Endothelial cell (in vitro differentiated cells): ENCODE measurements around the gene HTR3B. TPM values are rescaled to one million over a fixed set of nuclear protein-coding genes. Genes with fewer than 3 reads are reported as not detected.
"Not testable (repeated sequence)": the region's sequence is repeated elsewhere in the genome, so short reads cannot be mapped to it uniquely, and the experiment has no call there.

Experiments
- DNase-seq: peaks from one replicate; pipeline ENCODE4 v3.0.0; 2021; ENCODE audit warnings: low spot score
- H3K27ac Mint-ChIP-seq: one replicate; pipeline ENCODE4 v1.8.0; 2021; ENCODE audit warnings: mixed read lengths, inconsistent platforms; ENCODE audit not compliant: unreplicated experiment
- H3K27me3 Mint-ChIP-seq: one replicate; pipeline ENCODE4 v1.8.0; 2021; ENCODE audit warnings: mild to moderate bottlenecking, moderate library complexity, mixed read lengths, inconsistent platforms; ENCODE audit not compliant: unreplicated experiment
- H3K36me3 Mint-ChIP-seq: one replicate; pipeline ENCODE4 v1.8.0; 2021; ENCODE audit warnings: mild to moderate bottlenecking, low read depth, mixed read lengths, inconsistent platforms; ENCODE audit not compliant: unreplicated experiment
- H3K4me1 Mint-ChIP-seq: one replicate; pipeline ENCODE4 v1.8.0; 2021; ENCODE audit warnings: mild to moderate bottlenecking, mixed read lengths, inconsistent platforms; ENCODE audit not compliant: unreplicated experiment
- H3K4me3 Mint-ChIP-seq: one replicate; pipeline ENCODE4 v1.8.0; 2021; ENCODE audit warnings: mild to moderate bottlenecking, mixed read lengths, inconsistent platforms; ENCODE audit not compliant: unreplicated experiment
- H3K9me3 Mint-ChIP-seq: one replicate; pipeline ENCODE4 v1.8.0; 2021; ENCODE audit warnings: mixed read lengths, inconsistent platforms; ENCODE audit not compliant: unreplicated experiment
- CTCF ChIP-seq: fragments of 200-600 bp; sonication (generic); IDR thresholded peaks from one replicate; pipeline ENCODE4 v1.5.0; 2021; ENCODE audit warnings: antibody characterized with exemption; ENCODE audit not compliant: unreplicated experiment
- total RNA-seq: library from RNA; stranded (reverse); fragmentation: NEBNext Ultra II Directional; extraction: Animal tissue kit (Norgen Biotek cat#: 25700); gene quantifications from one replicate; pipeline ENCODE4 v1.2.1, GENCODE V29; 2021; ENCODE audit not compliant: unreplicated experiment

Gene HTR3B
- total RNA-seq, 1 donor from 2014 or later, result not detected

- Mint-ChIP-seq H3K4me3 (no peak overlapping the region), H3K27ac (no peak overlapping the region), H3K4me1 (peaks cover 2% of the 10 kb centered on the region), H3K9me3 (no peaks in the 10 kb centered on the region), H3K36me3 (no peaks in the 10 kb centered on the region), H3K27me3 (peaks cover 3% of the 10 kb centered on the region)
- no peak for TF ChIP-seq CTCF
- DNase-seq, result no peak
Observed at GRCh38 chr11:113907152-113907551, 2.6 kb downstream of the HTR3B start.

DNA sequence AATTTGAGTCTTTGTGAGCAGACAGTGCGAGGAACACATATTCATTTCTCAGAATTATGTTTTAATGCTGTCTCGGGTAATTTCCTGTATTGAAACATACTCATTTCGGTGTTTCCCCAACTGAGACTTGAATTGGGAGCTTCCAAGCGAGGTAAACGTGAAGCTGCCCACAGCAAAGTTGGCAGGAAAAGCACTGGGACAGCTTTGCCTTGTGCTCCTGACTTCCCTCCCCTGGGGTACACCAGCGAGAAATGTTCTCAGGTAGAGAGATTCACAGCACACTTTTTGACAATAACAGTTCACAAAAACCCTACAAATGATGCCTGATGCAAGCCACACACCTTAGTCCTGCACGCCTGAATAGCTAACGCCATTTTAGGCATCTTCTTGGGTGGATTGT, 3.1 kb downstream of the HTR3B start:
- Mint-ChIP-seq H3K9me3 (no peaks in the 10 kb centered on the region), H3K27me3 (peaks cover 4% of the 10 kb centered on the region)

GRCh38 chr11:113908098-113908497, 3.5 kb downstream of the HTR3B start:
- peaks cover 4% of the 10 kb centered on the region for H3K27me3 Mint-ChIP-seq
- no peak overlapping the region for H3K4me3 Mint-ChIP-seq
- DNase-seq, result no peak
- H3K27ac Mint-ChIP-seq, result no peak overlapping the region
- peaks cover 2% of the 10 kb centered on the region for H3K4me1 Mint-ChIP-seq
- no peaks in the 10 kb centered on the region for H3K36me3 Mint-ChIP-seq
- no peak for TF ChIP-seq CTCF
- H3K9me3 Mint-ChIP-seq, result no peaks in the 10 kb centered on the region

More for the DNA sequence above, 3.1 kb downstream of the HTR3B start:
- TF ChIP-seq CTCF, result no peak
- DNase-seq, result no peak
- Mint-ChIP-seq H3K36me3 (no peaks in the 10 kb centered on the region), H3K4me1 (peaks cover 2% of the 10 kb centered on the region), H3K4me3 (no peak overlapping the region), H3K27ac (no peak overlapping the region)

DNA sequence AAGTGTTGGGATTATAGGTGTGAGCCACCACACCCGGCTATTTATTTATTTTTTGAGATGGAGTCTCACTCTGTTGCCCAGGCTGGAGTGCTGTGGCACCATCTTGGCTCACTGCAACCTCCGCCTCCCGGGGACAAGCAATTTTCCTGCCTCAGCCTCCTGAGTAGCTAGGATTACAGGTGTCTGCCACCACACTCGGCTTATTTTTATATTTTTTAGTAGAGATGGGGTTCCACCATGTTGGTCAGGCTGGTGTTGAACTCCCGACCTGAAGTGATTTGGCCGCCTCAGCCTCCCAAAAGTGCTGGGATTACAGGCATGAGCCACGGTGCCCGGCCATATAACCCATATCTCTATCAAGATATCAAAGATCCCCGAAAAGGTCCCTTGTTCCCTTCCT, 6.9 kb downstream of the HTR3B start:
- not testable (repeated sequence) for DNase-seq, H3K9me3 Mint-ChIP-seq, H3K27ac Mint-ChIP-seq, H3K4me1 Mint-ChIP-seq, H3K36me3 Mint-ChIP-seq, H3K27me3 Mint-ChIP-seq, H3K4me3 Mint-ChIP-seq

DNA sequence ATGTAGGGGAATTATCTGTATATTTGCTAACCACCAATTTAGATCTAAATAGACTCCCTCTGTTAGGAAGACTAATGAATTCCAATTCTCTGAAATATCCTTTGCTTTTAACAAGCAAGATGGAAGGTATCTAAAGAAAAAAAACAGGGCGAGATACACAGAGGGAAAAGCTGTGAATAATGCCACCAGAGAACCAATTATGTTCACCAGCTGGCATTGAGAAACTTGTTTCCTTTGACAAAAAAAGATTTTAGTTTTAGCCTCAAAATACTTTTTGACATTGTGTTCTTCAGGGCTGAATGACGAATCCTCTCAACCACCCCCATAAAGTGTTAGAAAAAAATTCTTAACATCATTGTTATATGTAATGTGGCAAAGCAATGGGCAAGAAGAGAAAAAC, 19.0 kb downstream of the HTR3B start:
- Mint-ChIP-seq H3K27me3 (no peaks in the 10 kb centered on the region), H3K36me3 (no peaks in the 10 kb centered on the region), H3K4me1 (no peaks in the 10 kb centered on the region), H3K9me3 (no peaks in the 10 kb centered on the region), H3K27ac (no peak overlapping the region), H3K4me3 (no peak overlapping the region)
- no peak for TF ChIP-seq CTCF
- DNase-seq, result no peak
